ENCODE measurements around the gene CENPM.

- TF ChIP-seq POLR2A (IDR thresholded peaks at IDR 0.05; ENCODE audit: low read depth, low read length), result no peak
- TF ChIP-seq CTCF (IDR thresholded peaks at IDR 0.05; ENCODE audit: extremely low read depth in 1 of 2, insufficient read depth in 1 of 2, low read depth in 1 of 2, low read length in 2 of 2), result no peak
- TF ChIP-seq MAX (IDR thresholded peaks at IDR 0.05; ENCODE audit: insufficient read depth, insufficient read length), result no peak
- TF ChIP-seq FOS (IDR thresholded peaks at IDR 0.05; ENCODE audit: borderline replicate concordance, insufficient read depth, low read length), result no peak
- no peak for TF ChIP-seq POLR2AphosphoS5 (IDR thresholded peaks at IDR 0.05; ENCODE audit: insufficient read depth, low read depth, low read length)
- peak; percentile 67 for TF ChIP-seq EZH2 (IDR thresholded peaks at IDR 0.05; ENCODE audit: borderline replicate concordance, low read depth, low read length, severe bottlenecking)
- TF ChIP-seq GATA2 (IDR thresholded peaks at IDR 0.05; ENCODE audit: insufficient read depth, insufficient read length, low read depth, low read length), result no peak
- no peak for TF ChIP-seq MYC (IDR thresholded peaks at IDR 0.05; ENCODE audit: low read depth, low read length)
Observed at GRCh38 chr22:41913842-41914534, 33.0 kb downstream of the CENPM start.
